Type B pancreatic cell (in vitro differentiated cells): Measurements from ENCODE around the gene SV2B. TPM values are rescaled to one million over a fixed set of nuclear protein-coding genes. Genes with fewer than 3 reads are reported as not detected.

ENCODE experiments used
- DNase-seq: peaks from one replicate; pipeline ENCODE4 v3.0.0; 2021; ENCODE audit warnings: mixed read lengths; ENCODE audit not compliant: unreplicated experiment; ENCODE audit errors: extremely low spot score
- H3K27ac Mint-ChIP-seq: 2 replicates; pipeline ENCODE4 v1.8.0; 2021; ENCODE audit warnings: mild to moderate bottlenecking, mixed read lengths
- H3K27me3 Mint-ChIP-seq: 2 replicates; pipeline ENCODE4 v1.8.0; 2021; ENCODE audit warnings: mixed read lengths
- H3K36me3 Mint-ChIP-seq: 2 replicates; pipeline ENCODE4 v1.8.0; 2021; ENCODE audit warnings: mixed read lengths
- H3K4me1 Mint-ChIP-seq: one replicate; pipeline ENCODE4 v1.8.0; 2021; ENCODE audit warnings: mixed read lengths; ENCODE audit not compliant: unreplicated experiment
- H3K4me3 Mint-ChIP-seq: 2 replicates; pipeline ENCODE4 v1.8.0; 2021; ENCODE audit warnings: mild to moderate bottlenecking, mixed read lengths
- H3K9me3 Mint-ChIP-seq: 2 replicates; pipeline ENCODE4 v1.8.0; 2021; ENCODE audit warnings: mixed read lengths
- long read RNA-seq: library from polyadenylated mRNA; unstranded; transcript quantifications from one replicate; pipeline ENCODE4 v2.0.0, GENCODE V29; 2020
- total RNA-seq: library from RNA; stranded (reverse); gene quantifications from 2 replicates; pipeline ENCODE4 v1.2.1, GENCODE V29; 2021; ENCODE audit warnings: low replicate concordance
- TF ChIP-seq, protein P1 (sequence below): fragments of 200-600 bp; sonication (generic); conservative IDR thresholded peaks from 2 replicates; pipeline ENCODE4 v1.5.0; 2021; ENCODE audit warnings: antibody characterized with exemption, mild to moderate bottlenecking

The SV2B gene, protein sequence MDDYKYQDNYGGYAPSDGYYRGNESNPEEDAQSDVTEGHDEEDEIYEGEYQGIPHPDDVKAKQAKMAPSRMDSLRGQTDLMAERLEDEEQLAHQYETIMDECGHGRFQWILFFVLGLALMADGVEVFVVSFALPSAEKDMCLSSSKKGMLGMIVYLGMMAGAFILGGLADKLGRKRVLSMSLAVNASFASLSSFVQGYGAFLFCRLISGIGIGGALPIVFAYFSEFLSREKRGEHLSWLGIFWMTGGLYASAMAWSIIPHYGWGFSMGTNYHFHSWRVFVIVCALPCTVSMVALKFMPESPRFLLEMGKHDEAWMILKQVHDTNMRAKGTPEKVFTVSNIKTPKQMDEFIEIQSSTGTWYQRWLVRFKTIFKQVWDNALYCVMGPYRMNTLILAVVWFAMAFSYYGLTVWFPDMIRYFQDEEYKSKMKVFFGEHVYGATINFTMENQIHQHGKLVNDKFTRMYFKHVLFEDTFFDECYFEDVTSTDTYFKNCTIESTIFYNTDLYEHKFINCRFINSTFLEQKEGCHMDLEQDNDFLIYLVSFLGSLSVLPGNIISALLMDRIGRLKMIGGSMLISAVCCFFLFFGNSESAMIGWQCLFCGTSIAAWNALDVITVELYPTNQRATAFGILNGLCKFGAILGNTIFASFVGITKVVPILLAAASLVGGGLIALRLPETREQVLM
- total RNA-seq, result 1.7 and 3.1 TPM in 2 replicates
- long read RNA-seq, partial matches to known transcripts, result 1 of 2 reads
- long read RNA-seq, other reads (novel, unspliced or antisense), result 1 of 2 reads

DNA sequence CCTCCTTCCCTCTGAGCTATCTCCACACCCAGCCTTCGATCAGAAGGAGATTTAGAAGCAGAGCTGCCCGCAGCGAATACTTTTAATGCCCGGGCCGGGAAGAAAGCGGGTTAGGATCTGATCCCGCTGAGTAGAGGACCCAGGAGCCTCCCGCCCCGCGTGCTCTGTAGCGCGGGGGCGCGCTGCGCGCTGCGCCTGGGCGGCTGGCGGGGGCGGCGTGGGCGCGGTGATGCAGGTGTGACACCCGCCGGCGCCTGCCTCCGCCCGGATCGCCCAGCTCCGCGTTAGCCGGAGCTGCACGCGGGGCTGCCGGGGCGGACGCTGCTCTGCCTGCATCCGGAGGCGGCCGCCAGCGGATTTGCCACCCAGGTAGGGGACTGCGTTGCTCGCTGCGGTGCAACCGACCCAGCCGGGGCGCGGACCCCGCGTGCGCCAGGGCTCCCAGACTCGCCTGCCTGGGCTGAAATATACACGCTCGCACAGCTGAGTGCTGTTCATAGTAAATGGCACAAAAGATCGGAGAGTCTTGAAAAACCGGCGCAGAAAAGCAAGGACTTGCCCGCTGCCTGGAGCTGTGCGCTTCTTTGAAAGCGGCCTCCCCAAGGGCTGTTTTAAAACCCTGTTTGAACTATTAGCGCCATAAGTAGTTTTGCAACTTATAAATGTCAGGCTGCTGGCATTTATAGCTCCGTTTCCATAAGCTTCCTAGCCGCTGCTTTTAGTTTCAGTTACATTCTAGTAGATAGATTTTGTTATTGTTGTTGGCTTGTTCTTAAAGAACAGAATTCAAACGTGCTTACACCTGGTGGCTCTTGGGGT lies at the start of gene SV2B:
SV2B (plus strand) TSS at position 263 of the 819 bp plus-strand sequence. CDS start 126,007 bp downstream, outside the sequence.
- H3K27ac Mint-ChIP-seq, result peak within 1 kb of the TSS; percentile 49

DNA sequence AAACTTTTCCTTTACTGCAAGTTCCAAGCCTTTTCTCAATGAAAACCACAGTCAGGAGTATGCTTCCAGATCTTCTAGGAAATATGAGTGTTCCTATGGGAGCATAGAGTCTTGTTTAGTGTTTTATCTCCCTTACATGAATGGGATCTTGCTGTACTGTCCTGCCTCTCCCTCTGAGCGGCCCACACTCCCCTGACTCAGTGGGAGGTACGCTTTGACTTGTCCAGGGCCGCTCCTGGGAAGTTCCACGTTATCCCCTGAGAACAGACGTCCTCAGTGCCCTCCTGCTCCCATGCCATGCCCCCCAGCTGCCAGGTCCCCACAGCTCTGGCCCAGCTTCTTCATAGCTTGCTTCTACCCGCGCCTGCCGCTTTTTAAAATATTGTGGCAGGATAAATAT lies 48.8 kb upstream of the SV2B start:
- peaks cover 64% of the 10 kb centered on the region for H3K27me3 Mint-ChIP-seq

More for the DNA sequence above, at the start of gene SV2B:
- TF ChIP-seq, protein P1, sequence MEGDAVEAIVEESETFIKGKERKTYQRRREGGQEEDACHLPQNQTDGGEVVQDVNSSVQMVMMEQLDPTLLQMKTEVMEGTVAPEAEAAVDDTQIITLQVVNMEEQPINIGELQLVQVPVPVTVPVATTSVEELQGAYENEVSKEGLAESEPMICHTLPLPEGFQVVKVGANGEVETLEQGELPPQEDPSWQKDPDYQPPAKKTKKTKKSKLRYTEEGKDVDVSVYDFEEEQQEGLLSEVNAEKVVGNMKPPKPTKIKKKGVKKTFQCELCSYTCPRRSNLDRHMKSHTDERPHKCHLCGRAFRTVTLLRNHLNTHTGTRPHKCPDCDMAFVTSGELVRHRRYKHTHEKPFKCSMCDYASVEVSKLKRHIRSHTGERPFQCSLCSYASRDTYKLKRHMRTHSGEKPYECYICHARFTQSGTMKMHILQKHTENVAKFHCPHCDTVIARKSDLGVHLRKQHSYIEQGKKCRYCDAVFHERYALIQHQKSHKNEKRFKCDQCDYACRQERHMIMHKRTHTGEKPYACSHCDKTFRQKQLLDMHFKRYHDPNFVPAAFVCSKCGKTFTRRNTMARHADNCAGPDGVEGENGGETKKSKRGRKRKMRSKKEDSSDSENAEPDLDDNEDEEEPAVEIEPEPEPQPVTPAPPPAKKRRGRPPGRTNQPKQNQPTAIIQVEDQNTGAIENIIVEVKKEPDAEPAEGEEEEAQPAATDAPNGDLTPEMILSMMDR, result no peak
- no peaks in the 10 kb centered on the region for H3K9me3 Mint-ChIP-seq
- H3K4me3 Mint-ChIP-seq, result peak within 1 kb of the TSS; percentile 89
- H3K36me3 Mint-ChIP-seq, result no peaks in the 10 kb centered on the region
- H3K27me3 Mint-ChIP-seq, result peaks cover 89% of the 10 kb centered on the region
- no peak for DNase-seq
- H3K4me1 Mint-ChIP-seq, result peaks cover 4% of the 10 kb centered on the region

DNA sequence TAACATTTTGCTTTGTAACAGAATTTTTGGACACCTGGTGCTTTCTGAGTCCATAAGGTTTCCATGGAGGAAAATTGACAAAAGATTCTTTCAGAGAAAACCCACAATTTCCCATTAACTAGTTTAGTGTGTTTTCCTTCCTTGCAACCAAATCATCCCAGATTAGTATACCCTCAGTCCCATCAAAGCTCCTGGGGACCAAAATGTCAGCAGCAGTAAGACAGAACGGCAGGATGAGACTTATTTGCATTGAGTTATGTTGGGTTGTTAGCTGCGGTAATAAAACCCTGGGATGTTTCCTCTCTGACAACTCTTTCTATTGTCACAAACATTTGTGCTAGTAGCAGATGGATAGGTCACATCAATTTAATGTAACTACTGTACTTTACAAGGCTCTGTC lies 45.2 kb upstream of the SV2B start:
- H3K36me3 Mint-ChIP-seq, result no peaks in the 10 kb centered on the region

More for the DNA sequence above, 48.8 kb upstream of the SV2B start:
- H3K4me3 Mint-ChIP-seq, result no peak overlapping the region
- DNase-seq, result no peak
- H3K36me3 Mint-ChIP-seq, result no peaks in the 10 kb centered on the region
- no peaks in the 10 kb centered on the region for H3K9me3 Mint-ChIP-seq
- H3K27ac Mint-ChIP-seq, result no peak overlapping the region
- H3K4me1 Mint-ChIP-seq, result peaks cover 4% of the 10 kb centered on the region
- TF ChIP-seq, protein P1, result no peak

DNA sequence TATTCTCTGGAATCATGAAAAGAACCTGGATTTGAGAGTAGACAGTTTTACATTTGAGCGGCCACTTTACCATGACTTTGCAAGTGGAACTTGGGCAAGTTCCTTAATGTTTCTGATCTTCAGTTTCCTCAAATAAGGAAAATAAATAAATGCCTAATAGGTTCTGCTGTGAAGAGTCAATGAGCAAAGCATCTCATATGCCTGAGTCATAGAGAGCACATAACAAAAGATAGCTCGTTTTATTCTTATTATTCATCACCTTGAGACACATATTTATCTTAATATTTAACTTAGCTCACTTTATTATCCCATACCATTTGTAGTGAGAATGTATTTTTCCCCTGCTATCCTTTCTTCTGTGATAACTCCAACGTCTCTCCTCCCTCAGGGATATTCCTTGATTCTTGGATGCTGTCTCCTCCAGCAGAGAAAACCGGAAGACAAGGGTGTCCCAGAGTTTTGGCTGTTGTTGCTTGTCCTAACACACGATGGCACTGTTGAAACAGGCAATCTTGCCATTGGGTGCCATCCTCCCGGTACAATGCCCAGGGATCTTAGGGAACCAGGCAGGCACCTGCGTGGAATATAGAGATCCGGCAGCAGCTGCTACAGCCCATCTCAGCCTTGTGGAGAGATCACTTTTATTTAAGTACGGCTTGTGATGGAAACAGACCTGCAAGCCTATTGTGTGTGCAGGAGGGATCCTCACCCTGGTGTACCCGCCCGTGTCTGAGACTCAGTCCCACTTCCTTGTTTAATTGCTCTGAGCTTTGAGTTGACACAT lies 44.3 kb upstream of the SV2B start:
- no peaks in the 10 kb centered on the region for H3K36me3 Mint-ChIP-seq
- peaks cover 73% of the 10 kb centered on the region for H3K27me3 Mint-ChIP-seq
- H3K9me3 Mint-ChIP-seq, result no peaks in the 10 kb centered on the region
- no peak overlapping the region for H3K27ac Mint-ChIP-seq
- no peak for DNase-seq
- no peak overlapping the region for H3K4me3 Mint-ChIP-seq
- TF ChIP-seq, protein P1, result peak; percentile 86
- H3K4me1 Mint-ChIP-seq, result no peaks in the 10 kb centered on the region

More for the DNA sequence above, 45.2 kb upstream of the SV2B start:
- H3K27me3 Mint-ChIP-seq, result peaks cover 75% of the 10 kb centered on the region
- H3K27ac Mint-ChIP-seq, result no peak overlapping the region
- H3K9me3 Mint-ChIP-seq, result no peaks in the 10 kb centered on the region
- no peak overlapping the region for H3K4me3 Mint-ChIP-seq
- DNase-seq, result no peak
- H3K4me1 Mint-ChIP-seq, result peaks cover 1% of the 10 kb centered on the region
- TF ChIP-seq, protein P1, result no peak
